ENCODE measurements around the gene C10orf53.

DNA sequence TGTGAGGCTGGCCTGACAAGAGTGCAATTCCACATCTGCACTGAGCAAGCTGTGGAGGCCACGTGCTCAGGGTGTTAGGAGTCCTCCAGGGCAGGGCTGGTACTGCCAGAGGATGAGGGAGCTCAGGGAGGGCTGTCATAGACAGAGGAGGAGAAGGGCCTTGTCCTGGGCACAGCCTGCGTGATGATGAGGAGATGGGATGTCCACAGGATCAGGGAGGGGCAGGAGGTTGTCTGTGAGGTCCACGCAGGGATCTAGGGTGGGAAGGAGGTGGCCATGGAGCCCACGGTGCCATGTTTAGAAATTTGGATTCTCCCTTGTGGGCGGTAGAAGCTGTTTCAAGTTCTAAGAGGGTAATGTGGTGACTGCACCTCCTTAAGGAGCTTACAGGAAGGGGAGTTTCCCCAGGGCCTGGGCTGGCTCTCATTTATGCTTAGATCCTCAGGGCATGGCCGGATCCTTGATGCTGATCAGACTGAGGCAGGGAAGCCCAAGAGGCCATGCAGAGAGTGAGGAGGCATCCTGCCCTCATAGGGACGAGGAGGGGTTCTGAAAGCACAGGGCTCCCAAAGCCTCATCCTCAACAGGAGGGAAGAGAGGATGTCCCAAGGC, 35.3 kb upstream of the C10orf53 start:
- TF ChIP-seq POLR2A (IDR thresholded peaks at IDR 0.05) (no peak), POLR2AphosphoS5 (IDR thresholded peaks at IDR 0.05) (no peak)
- TF ChIP-seq, protein P1, sequence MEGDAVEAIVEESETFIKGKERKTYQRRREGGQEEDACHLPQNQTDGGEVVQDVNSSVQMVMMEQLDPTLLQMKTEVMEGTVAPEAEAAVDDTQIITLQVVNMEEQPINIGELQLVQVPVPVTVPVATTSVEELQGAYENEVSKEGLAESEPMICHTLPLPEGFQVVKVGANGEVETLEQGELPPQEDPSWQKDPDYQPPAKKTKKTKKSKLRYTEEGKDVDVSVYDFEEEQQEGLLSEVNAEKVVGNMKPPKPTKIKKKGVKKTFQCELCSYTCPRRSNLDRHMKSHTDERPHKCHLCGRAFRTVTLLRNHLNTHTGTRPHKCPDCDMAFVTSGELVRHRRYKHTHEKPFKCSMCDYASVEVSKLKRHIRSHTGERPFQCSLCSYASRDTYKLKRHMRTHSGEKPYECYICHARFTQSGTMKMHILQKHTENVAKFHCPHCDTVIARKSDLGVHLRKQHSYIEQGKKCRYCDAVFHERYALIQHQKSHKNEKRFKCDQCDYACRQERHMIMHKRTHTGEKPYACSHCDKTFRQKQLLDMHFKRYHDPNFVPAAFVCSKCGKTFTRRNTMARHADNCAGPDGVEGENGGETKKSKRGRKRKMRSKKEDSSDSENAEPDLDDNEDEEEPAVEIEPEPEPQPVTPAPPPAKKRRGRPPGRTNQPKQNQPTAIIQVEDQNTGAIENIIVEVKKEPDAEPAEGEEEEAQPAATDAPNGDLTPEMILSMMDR (IDR thresholded peaks at IDR 0.05), result no peak
